MM.1S (cell line): ENCODE data around the gene GIT1.

Experiments
- DNase-seq: peaks from one replicate; pipeline ENCODE4 v3.0.0-alpha.2; 2015
- H2AFZ ChIP-seq: fragments of 300-600 bp; sonication (generic); 2 replicates; pipeline ENCODE4 v1.6.0; 2016; ENCODE audit warnings: antibody characterized with exemption, low read length
- H3F3A ChIP-seq: fragments of 300-600 bp; sonication (generic); 2 replicates; pipeline ENCODE4 v1.6.1; 2016; ENCODE audit warnings: mild to moderate bottlenecking, antibody characterized with exemption, low read length, moderate library complexity, mixed read lengths; ENCODE audit not compliant: insufficient read depth
- H3K27ac ChIP-seq: fragments of 300-600 bp; sonication (generic); 2 replicates; pipeline ENCODE4 v1.5.1; 2016; ENCODE audit warnings: mild to moderate bottlenecking, low read length
- H3K27me3 ChIP-seq: fragments of 300-600 bp; sonication (generic); replicated peaks from 2 replicates; pipeline ENCODE4 v1.6.0; 2016; ENCODE audit warnings: low read length; ENCODE audit not compliant: insufficient read depth
- H3K36me3 ChIP-seq: fragments of 300-600 bp; sonication (generic); replicated peaks from 2 replicates; pipeline ENCODE4 v1.6.1; 2016; ENCODE audit warnings: mild to moderate bottlenecking, low read length, mixed read lengths; ENCODE audit not compliant: insufficient read depth
- H3K4me1 ChIP-seq: fragments of 300-600 bp; sonication (generic); 2 replicates; pipeline ENCODE4 v1.6.1; 2016; ENCODE audit warnings: low read length, mixed read lengths
- H3K4me2 ChIP-seq: fragments of 300-600 bp; sonication (generic); 2 replicates; pipeline ENCODE4 v1.6.0; 2016; ENCODE audit warnings: low read depth, low read length
- H3K4me3 ChIP-seq: fragments of 300-600 bp; sonication (generic); 2 replicates; pipeline ENCODE4 v1.5.1; 2016; ENCODE audit warnings: low read length, mixed read lengths
- H3K79me2 ChIP-seq: fragments of 300-600 bp; sonication (generic); 2 replicates; pipeline ENCODE4 v1.6.1; 2016; ENCODE audit warnings: mixed run types, low read length, mixed read lengths
- H3K9ac ChIP-seq: fragments of 300-600 bp; sonication (generic); 2 replicates; pipeline ENCODE4 v1.6.1; 2016; ENCODE audit warnings: low read length, mixed read lengths
- H3K9me2 ChIP-seq: fragments of 300-600 bp; sonication (generic); replicated peaks from 2 replicates; pipeline ENCODE4 v1.6.1; 2016; ENCODE audit warnings: mild to moderate bottlenecking, low read length, mixed read lengths; ENCODE audit not compliant: insufficient read depth
- H3K9me3 ChIP-seq: fragments of 300-600 bp; sonication (generic); replicated peaks from 2 replicates; pipeline ENCODE4 v1.6.1; 2016; ENCODE audit warnings: mild to moderate bottlenecking, low read length, mixed read lengths; ENCODE audit not compliant: insufficient read depth
- H4K20me1 ChIP-seq: fragments of 300-600 bp; sonication (generic); 2 replicates; pipeline ENCODE4 v1.6.1; 2016; ENCODE audit warnings: mild to moderate bottlenecking, low read length, moderate library complexity, mixed read lengths; ENCODE audit not compliant: insufficient read depth
- CTCF ChIP-seq: fragments of 300-600 bp; sonication (generic); IDR thresholded peaks from 2 replicates; pipeline ENCODE4 v1.5.1; 2016; ENCODE audit warnings: antibody characterized with exemption, low read length, mixed read lengths
- EZH2 ChIP-seq: fragments of 300-600 bp; sonication (generic); optimal IDR thresholded peaks from 2 replicates; pipeline ENCODE3; 2017; ENCODE audit warnings: low read depth, mild to moderate bottlenecking, antibody characterized with exemption, low read length, mixed read lengths
- EZH2phosphoT487 ChIP-seq: fragments of 300-600 bp; sonication (generic); IDR thresholded peaks from 2 replicates; pipeline ENCODE4 v1.6.1; 2018; ENCODE audit warnings: antibody characterized with exemption, low read length

GIT1 gene

GRCh38 chr17:29622337-29623282 is 33.2 kb upstream of the GIT1 start, which contains the start of gene CORO6:
TSS of gene CORO6 (minus strand) at chr17:29622912. CDS start at chr17:29621421, 1,491 bp downstream.
- H3K27me3 ChIP-seq = no peaks in the 10 kb centered on the region
- H3K27ac ChIP-seq = peak within 1 kb of the TSS; percentile 15; the same call in 1 of the 2 replicates
- H3K4me3 ChIP-seq = peak within 1 kb of the TSS; percentile 74
- H3K9me3 ChIP-seq = no peaks in the 10 kb centered on the region
- H3K79me2 ChIP-seq = no peaks in the 10 kb centered on the region
- H2AFZ ChIP-seq = peak within 1 kb of the TSS; percentile 92
- H3K36me3 ChIP-seq = no peaks in the 10 kb centered on the region
- H3F3A ChIP-seq = peaks cover 12% of the 10 kb centered on the region; the same call in 1 of the 2 replicates
- DNase-seq = peak; percentile 70
- no peaks in the 10 kb centered on the region for H3K9me2 ChIP-seq
- TF ChIP-seq EZH2 = no peak
- no peak for TF ChIP-seq EZH2phosphoT487
- no peak for TF ChIP-seq CTCF
- peak within 1 kb of the TSS; percentile 44; the same call in 1 of the 2 replicates for H3K9ac ChIP-seq
- no peaks in the 10 kb centered on the region for H4K20me1 ChIP-seq
- peak within 1 kb of the TSS; percentile 82 for H3K4me2 ChIP-seq
- H3K4me1 ChIP-seq = peaks cover 14% of the 10 kb centered on the region

GRCh38 chr17:29621751-29622194 is 32.3 kb upstream of the GIT1 start:
- TF ChIP-seq EZH2 (no peak), CTCF (no peak), EZH2phosphoT487 (no peak)
- Histone ChIP-seq H3K27me3 (no peaks in the 10 kb centered on the region), H3K79me2 (no peaks in the 10 kb centered on the region), H3K4me1 (peaks cover 19% of the 10 kb centered on the region), H3K27ac (no peak overlapping the region), H3K4me2 (peak overlapping the region; percentile 82), H3F3A (peaks cover 15% of the 10 kb centered on the region; the same call in 1 of the 2 replicates), H3K4me3 (peak overlapping the region; percentile 74), H3K9me2 (no peaks in the 10 kb centered on the region), H3K9ac (peak overlapping the region; percentile 44; the same call in 1 of the 2 replicates), H2AFZ (peak overlapping the region; percentile 92), H3K36me3 (no peaks in the 10 kb centered on the region), H4K20me1 (no peaks in the 10 kb centered on the region), H3K9me3 (no peaks in the 10 kb centered on the region)
- no peak for DNase-seq

GRCh38 chr17:29620779-29621500 is 31.5 kb upstream of the GIT1 start:
- Histone ChIP-seq H3K79me2 (no peaks in the 10 kb centered on the region), H3K27ac (no peak overlapping the region), H3K9me2 (no peaks in the 10 kb centered on the region), H3F3A (peaks cover 15% of the 10 kb centered on the region; the same call in 1 of the 2 replicates), H3K4me2 (no peak overlapping the region), H3K4me3 (no peak overlapping the region), H3K4me1 (peaks cover 27% of the 10 kb centered on the region), H3K9me3 (no peaks in the 10 kb centered on the region), H3K9ac (no peak overlapping the region), H2AFZ (no peak overlapping the region), H4K20me1 (no peaks in the 10 kb centered on the region), H3K27me3 (peaks cover 6% of the 10 kb centered on the region), H3K36me3 (no peaks in the 10 kb centered on the region)
- TF ChIP-seq EZH2phosphoT487 (no peak), CTCF (no peak), EZH2 (no peak)
- DNase-seq = no peak
